Activated CD4-positive, alpha-beta T cell treated with anti-CD3 and anti-CD28 coated beads, Interleukin-2, amount 50 U/mL, for 16 hours (primary cell): ENCODE results near the gene CIAPIN1.

Experiments used
- DNase-seq: peaks from one replicate; pipeline ENCODE4 v3.0.0-alpha.2; 2020

The CIAPIN1 gene

DNA sequence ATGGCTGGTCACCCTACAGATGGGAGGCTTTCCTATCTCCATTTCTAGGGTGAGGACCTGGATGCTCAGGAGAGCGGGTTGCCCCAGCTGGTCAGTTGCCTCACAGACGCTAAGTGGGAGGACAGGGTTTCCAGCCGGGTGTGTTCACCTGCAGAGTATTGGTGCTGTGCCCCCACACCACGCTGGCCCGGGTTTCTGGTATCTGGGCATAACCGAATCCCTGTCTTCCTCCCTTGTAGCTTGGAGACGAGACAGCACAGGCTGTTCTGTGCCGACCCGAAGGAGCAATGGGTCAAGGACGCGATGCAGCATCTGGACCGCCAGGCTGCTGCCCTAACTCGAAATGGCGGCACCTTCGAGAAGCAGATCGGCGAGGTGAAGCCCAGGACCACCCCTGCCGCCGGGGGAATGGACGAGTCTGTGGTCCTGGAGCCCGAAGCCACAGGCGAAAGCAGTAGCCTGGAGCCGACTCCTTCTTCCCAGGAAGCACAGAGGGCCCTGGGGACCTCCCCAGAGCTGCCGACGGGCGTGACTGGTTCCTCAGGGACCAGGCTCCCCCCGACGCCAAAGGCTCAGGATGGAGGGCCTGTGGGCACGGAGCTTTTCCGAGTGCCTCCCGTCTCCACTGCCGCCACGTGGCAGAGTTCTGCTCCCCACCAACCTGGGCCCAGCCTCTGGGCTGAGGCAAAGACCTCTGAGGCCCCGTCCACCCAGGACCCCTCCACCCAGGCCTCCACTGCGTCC, 65.2 kb downstream of the CIAPIN1 start:
- DNase-seq, result no peak

GRCh38 chr16:57380671-57381462, 66.3 kb downstream of the CIAPIN1 start:
- no peak for DNase-seq

- DNase-seq, result no peak
Measured at GRCh38 chr16:57379579-57379978, 67.6 kb downstream of the CIAPIN1 start.
